Inferior parietal cortex (tissue), 1 donor: ENCODE measurements around the gene SKA3.
"Not testable (repeated sequence)": the region's sequence is repeated elsewhere in the genome, so short reads cannot be mapped to it uniquely, and the experiment has no call there.

Source experiments
- DNase-seq: peaks from one replicate; pipeline ENCODE4 v3.0.0-alpha.2; 2016; ENCODE audit errors: extremely low spot score

The SKA3 gene

DNA sequence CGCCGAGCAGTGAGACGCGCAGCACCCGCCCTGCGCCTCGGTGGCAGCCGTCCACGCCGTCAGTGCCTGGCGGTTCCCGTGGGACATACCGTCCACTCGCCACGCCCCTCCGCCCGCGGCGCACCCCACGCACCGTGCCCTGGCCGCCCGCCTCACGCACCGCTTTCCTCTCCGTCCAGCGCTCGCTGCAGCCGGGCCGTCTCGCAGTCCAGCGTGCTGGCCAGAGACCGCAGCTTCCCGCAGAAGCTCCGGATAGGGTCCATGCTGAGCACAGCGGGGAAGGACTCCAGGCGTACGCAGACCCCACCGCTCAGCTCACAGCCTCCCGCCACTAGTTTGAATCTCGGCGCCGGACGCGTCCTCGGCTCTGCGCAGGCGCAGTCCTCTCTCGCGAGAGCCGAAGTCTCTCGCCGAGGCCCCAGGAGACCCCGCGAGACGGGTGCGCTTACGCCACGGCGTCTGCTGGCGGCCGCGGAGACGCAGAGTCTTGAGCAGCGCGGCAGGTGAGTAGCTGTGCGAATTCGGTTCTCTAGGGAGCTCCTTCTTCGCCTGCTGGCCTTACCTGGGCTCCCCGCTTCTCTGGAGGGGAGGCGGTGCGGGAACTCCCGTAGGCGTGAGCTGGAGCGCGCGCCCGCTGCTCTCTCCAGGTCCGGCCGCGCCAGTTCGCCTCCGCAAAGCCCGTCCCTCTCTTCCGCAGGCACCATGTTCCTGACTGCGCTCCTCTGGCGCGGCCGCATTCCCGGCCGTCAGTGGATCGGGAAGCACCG lies at the start of gene SKA3, which contains the start of gene MRPL57:
Gene SKA3 (minus strand): TSS at position 338 of the 767 bp plus-strand sequence. CDS start 75 bp downstream, at position 263.
Gene MRPL57 (plus strand): TSS at position 444 of the 767 bp plus-strand sequence. CDS start 259 bp downstream, at position 703.
- DNase-seq = peak; percentile 93

DNA sequence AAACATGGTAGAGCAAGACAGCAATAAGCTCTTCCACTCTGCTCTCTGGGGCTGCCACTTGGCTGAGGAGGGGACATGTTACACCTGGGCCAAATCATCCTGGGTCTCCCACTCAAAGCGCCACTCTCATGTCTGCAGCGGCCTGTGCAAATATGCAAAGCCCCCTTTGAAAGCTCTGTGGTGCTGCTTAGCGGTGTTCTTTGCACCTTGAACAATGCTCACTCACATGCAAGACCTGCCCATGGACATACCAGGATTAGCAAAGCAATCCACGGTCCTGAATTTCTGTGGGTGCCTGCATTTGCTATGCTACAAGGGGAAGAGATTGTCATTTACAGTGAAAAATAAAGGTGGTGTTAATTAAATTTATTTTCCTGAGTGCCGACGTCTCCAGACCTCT lies 48.7 kb upstream of the SKA3 start:
- DNase-seq = no peak

DNA sequence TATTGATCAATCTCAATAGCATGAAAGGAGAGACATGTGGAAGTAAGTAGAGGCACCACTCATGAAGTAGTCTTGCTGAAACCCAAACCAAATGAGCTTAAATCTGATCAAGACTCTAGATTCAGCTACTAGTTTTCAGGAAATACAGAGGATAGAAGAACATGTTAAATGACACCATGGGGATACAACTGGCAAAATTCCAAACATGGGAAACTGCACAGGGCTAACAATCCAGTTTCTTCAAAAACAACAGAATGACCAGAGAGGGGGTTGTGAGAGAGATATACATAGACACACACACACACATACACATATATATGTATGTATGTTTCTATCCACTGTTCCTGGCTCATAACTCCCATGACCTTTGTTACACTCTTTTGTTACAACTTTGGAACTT lies 44.9 kb upstream of the SKA3 start:
- no peak for DNase-seq

DNA sequence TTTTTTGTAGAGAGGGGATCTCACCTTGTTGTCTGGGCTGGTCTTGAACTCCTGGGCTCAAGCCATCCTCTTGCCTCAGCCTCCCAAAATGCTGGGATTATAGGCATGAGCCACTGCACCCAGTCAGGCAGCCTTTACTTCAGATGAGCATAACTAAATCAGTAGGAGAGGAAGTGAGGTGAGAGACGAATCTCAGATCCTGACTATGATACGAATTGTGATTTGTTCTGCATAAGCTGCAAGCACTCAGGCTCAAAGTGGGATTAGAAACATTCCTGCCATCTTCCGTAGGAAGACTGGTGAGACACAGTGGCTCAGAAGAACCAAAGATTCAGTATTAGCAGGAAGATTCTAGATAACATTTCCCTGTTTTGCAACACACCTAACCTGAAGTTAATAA lies 43.4 kb upstream of the SKA3 start:
- DNase-seq = not testable (repeated sequence)

DNA sequence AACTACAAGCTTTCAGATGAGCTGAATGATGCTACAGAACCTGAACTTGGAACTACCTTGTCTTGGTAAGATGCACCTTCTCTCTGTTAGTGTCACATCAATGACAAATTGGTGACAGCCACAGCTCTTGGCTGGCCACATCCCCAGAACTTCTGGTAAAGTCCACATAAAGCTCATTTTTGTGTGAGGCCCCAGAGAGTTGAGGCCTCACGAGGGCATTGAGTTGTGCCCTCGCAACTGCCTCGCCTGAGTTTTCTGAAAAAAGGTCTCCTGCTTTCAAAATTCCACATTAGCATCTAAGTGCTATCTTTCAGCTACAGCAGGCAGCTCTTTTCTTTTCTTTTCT lies 42.7 kb upstream of the SKA3 start:
- no peak for DNase-seq

DNA sequence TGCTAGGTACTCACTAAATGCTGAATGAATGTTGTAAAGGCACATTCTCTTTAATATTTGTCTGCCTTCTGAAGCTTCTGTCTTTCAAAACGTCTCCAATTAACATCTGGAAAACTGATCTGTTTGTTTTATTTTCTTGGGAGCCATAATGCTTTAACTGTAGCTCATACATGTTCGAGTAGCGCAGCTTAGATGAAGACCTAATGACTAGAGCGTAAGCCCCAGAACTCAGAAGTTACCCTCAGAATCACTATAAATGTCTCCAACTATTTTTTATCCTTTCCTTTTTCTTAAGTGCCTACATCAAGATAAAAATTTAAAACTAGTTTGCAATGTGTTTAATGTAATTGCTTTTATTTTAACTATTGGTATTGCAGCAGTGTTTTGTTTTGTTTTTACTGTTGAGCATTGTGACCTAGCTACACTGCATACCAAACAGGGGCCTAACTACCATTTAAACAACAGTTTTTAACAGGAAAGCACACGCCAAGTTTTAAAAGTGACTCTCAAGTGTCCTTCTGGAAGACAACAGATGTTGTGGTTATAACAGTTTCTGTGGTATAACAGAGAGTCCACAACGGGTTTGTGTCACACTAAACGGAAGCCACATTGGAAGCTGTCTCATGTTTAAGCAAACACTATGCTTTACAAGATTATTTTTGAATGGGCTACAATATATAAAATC lies 42.1 kb upstream of the SKA3 start:
- DNase-seq = no peak

DNA sequence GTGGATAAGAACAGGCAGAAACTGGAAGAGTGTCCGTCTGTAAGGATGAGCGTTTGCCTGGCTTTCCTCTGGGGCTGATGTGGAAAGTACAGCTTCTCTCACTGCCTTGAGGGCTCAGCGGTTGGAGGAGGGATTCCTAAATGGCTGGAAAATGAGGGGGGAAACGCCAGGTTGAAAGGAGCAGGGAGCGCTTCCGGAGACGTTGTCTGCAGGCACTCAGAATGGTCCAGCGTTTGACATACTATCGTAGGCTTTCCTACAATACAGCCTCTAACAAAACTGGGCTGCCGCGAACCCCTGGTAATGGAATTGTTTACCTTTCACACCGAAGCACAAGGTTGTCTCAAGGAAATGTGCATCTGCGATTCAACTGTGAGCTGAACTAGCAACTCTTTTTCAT lies 40.0 kb upstream of the SKA3 start:
- no peak for DNase-seq

DNA sequence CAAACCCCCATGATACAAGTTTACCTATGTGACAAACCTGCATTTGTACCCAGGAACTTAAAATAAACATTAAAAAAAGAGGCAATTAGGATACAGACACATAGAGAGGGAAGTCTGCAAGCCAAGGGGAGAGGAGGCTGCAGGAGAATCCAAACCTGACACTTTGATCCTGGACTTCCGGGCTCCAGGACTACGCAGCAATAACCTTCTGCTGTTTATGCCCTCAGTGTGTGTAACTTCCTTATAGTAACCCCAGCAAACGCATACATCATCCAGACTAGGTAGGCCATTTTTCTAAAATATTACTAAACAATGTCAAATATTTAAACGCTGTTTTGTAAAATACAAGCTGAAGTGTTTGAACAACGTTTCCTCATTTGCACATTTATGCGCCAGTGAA lies 39.1 kb upstream of the SKA3 start:
- DNase-seq = not testable (repeated sequence)

DNA sequence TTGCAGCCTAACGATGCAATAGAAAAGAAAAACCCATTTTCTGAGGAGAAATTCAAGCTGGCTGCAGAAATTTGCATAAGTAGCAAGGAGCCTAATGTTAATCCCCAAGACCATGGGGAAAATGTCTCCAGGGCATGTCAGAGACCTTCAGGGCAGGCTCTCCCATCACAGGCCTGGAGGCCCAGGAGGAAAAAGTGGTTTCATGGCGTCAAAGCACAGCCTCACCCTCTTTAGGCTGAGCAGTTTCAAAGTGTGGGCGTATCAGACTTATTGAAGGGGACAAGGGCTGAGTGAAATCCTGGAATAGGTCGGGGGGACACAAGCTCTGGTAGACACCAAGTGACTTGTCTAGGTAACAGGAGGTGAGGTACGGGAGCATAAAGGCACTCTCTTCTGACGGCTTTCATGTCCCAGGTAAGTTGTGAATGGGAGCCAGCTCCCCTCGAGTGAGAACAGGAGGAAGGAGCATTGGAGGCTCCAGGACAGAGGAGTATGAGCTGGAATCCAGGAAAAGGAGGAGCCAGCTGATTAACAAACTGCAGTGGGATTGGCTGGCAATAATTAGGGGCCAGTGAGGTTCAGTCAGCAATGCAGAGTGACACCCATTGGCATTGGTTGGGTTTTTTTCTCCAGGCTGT lies 35.9 kb upstream of the SKA3 start:
- no peak for DNase-seq

DNA sequence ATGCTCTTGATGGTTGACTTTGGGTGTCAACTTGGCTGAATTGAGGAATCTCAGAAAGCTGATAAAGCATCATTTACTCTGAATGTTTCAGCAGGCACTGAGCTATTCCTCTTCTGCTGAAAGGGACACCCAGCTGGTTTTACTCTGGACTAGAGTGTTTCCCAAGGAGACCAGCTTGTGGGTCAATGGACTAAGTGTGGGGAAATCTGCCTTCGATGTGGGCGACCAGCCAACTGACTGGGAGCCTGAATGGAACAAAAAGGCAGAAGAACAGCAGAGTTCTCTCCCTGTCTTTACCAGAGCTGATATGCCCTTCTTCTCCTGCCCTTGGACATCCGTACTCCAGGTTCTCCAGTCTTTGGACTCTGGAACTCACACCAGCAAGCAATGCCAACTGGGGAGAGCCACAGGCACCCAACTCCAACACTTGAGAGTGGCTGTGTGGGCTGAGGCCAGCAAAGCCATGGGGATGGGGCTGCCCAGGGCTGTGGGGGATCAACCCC lies 32.4 kb upstream of the SKA3 start:
- DNase-seq = no peak

DNA sequence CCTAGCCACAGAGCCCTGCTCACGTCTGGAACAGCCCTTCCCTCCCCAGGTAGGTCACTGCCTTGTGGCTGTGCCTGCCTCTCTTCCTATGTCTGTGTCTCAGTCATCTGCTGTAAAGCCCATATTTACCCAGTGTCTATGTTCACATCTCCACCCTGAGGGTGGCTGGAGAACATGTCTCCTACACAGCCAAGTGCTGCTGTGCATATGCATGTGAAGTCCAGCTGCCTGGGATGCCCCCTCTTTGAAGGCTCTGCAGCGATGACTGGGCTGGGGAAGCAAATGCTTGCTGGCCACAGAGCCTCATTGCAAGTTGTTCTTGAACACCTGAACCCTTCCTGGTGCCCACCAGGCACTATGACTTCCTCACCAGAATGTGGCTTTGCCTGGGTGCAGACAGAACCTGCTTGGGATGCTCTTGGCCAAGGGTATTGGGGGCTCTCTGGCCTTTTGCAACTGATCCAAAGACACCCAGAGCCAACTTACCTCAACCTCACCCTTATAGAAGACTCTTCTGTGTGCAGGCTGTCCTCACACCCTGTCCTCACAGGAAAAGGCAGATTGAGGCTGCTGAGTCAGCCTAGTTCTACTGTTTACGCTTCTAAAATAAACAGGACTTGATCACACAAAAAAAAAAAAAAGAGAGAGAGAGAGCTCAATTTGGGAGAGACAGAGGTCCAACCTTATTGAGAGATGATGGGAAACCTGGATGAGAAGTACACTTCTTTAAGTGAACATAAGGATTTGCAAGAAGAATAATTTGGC lies 26.6 kb upstream of the SKA3 start:
- no peak for DNase-seq

DNA sequence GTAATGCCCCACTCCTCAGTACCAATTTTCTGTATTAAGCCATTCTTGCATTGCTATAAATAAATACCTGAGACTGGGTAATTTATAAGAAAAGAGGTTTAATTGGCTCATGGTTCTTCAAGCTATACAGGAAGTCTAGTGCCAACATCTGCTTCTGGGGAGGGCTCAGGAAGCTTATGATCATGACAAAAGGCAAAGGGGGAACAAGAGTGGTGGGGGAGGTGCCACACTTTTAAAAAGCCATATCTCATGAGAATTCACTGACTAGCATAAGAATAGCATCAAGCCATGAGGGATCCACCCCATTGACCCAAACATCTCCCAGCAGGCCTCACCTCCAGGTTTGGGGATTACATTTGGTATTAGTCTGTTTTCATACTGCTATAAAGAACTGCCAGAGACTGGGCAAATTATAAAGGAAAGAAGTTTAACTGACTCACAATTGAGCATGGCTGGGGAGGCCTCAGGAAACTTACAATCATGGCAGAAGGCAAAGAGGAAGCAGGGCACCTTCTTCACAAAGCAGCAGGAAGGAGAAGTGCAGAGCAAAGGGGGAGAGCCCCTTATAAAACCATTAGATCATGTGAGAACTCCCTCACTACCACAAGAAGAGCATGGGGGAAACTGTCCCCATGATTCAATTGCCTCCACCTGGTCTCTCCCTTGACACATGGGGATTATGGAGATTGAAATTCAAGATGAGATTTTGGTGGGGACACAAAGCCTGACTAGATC lies 25.3 kb upstream of the SKA3 start:
- not testable (repeated sequence) for DNase-seq

DNA sequence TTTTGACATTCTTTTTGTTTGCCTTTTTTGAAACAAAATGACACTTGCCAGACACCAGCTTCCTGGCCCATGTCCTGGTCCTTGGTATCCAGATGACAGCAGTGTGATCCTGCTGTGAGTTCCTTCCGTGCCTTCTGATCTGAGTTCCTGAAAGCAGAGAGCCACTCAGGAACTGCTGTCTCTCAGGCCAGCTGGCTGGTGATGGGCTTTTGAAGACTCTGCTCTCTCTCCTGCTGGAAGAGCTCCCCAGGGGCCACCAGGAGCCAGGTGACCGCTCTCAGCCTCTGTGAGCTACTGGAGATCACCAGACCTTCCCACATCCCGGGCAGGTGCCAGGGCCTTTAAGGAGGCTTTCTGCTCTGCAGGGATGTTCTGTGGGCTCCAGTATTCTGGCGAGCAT lies 22.0 kb upstream of the SKA3 start:
- DNase-seq = not testable (repeated sequence)

DNA sequence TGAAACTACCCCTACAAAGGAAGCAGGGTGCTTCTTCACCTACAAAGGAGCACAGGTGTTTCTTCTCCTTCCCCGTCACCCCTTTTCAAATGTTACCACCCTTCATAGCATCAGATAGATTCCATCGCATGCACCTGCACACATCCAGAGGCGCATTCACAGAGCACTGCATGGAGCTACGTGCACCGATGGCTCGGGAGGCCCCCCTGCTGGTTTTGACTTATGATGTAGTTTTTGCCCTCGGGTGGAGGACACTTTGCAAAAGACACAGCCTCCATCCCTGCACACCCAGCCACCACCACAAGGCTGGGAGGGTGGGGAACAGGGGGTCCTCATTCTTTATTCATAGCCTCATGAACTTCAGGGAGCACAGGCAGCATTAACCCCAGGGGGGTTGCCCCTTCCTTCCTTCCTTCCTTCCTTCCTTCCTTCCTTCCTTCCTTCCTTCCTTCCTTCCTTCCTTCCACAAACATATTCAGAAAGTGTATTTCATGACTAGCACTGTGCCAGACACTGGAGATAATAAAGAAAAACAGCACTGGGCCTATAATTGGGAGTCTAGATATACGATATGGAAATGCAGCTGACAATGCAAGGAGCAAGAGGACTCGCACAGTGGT lies 21.4 kb upstream of the SKA3 start:
- not testable (repeated sequence) for DNase-seq

DNA sequence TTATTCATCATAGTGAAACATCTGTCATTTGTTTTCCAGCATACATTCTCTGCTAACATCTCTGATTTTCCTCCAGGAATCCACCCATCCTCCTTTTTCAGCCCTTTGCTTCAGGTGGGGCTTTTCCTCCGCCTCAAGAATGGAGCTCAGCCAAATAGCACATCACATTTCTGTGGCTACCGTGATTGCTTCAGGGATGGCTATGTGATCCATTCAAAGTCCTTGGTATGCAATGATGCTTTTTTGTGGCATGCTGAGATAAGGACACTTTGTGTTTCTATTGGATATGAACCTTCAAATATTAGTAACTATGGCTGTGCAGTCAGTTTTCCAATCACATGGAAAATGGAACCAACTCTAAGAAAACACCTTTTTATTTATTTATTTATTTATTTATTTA lies 18.4 kb upstream of the SKA3 start:
- not testable (repeated sequence) for DNase-seq

DNA sequence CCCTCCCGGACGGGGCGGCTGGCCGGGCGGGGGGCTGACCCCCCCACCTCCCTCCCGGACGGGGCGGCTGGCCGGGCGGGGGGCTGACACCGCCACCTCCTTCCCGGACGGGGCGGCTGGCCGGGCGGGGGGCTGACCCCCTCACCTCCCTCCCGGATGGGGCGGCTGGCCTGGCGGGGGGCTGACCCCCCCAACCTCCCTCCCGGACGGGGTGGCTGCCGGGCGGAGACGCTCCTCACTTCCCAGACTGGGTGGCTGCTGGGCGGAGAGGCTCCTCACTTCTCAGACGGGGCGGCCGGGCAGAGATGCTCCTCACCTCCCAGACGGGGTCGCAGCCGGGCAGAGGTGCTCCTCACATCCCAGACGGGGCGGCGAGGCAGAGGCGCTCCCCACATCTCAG lies 10.1 kb upstream of the SKA3 start:
- not testable (repeated sequence) for DNase-seq

DNA sequence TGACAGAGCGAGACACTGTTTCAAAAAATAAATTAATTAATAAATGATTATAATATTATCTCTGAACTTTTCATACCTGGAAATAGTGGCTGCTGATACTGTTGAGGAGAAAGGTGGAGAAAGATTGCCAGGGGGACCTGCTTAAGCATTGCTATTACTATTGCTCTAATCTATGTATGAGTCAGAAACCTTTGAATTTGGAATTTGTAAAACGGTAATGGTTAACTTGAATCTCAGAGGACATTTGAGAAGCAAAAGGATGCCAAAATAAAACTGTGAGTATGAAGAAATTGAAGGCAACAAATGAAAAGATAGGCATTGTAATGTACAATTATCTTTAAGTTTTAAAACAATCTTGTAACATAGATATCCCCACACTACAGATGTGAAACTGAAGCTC lies 5.3 kb upstream of the SKA3 start:
- no peak for DNase-seq

DNA sequence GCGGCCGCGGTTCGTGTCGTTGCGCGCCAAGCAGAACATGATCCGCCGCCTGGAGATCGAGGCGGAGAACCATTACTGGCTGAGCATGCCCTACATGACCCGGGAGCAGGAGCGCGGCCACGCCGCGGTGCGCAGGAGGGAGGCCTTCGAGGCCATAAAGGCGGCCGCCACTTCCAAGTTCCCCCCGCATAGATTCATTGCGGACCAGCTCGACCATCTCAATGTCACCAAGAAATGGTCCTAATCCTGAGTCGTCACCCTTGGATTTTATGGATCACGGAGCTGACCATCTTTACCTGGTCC lies 581 bp upstream of the SKA3 start:
- DNase-seq = no peak

DNA sequence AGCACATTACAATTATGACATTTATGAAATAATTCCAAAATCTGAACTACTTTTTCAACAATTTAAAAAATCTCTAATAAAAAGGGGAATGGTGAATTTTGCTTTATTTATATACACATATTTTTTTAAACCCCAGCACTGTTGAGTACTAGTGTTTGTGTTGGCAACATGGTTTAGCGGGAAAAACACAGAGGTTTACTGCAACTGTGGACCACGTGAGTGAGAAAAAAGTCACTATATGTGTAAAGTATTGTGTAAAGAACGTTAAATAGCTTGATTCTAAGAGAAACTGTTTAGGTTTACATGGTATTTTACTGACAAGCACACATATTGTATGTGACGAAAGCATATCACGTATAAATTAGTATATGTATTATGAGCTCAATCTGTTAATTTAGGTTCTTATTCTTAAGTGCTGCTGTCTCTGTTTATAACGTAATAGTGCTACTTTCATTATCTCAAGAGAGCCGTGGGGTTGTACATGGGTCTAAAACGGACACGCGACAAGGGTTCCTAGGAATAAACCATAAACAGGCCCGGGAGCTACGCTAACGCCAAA lies 617 bp downstream of the SKA3 start:
- DNase-seq = no peak

DNA sequence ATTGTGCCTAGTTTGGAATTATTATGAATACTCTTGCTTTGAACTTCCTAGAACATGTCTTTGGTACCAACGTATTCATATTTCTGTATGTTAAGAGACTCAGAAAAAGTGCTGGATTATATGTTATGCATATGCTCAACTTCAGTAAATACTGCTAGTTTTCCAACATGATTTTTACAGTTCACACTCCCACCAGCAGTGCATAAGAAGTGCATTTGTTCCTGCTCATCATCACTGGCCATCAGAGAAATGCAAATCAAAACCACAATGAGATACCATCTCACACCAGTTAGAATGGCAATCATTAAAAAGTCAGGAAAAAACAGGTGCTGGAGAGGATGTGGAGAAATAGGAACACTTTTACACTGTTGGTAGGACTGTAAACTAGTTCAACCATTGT lies 2.6 kb downstream of the SKA3 start:
- not testable (repeated sequence) for DNase-seq

DNA sequence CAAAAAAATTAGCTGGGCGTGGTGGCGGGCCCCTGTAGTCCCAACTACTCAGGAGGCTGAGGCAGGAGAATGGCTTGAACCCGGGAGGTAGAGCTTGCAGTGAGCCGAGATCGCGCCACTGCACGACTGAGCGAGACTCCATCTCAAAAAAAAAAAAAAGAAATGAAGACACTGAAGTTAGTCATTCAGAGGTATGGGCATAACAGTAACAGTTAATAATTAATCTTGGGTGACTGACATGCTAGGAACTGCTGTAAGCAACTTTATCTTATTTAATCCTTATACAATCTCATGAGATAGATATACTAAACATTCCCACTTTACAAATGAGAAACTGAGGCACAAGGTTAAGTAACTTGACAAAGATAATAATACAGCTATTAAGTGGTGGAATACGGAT lies 4.9 kb downstream of the SKA3 start:
- DNase-seq = no peak
